Measurements from ENCODE around the gene RTF2. TPM values are rescaled to one million over a fixed set of nuclear protein-coding genes. Genes with fewer than 3 reads are reported as not detected.

Gene RTF2
- total and polyA plus RNA-seq, 2 of the 13 experiments (the other 11 are each of a cell fraction or from before 2014, with no cell fraction given) = 81.8 to 142 TPM

DNA sequence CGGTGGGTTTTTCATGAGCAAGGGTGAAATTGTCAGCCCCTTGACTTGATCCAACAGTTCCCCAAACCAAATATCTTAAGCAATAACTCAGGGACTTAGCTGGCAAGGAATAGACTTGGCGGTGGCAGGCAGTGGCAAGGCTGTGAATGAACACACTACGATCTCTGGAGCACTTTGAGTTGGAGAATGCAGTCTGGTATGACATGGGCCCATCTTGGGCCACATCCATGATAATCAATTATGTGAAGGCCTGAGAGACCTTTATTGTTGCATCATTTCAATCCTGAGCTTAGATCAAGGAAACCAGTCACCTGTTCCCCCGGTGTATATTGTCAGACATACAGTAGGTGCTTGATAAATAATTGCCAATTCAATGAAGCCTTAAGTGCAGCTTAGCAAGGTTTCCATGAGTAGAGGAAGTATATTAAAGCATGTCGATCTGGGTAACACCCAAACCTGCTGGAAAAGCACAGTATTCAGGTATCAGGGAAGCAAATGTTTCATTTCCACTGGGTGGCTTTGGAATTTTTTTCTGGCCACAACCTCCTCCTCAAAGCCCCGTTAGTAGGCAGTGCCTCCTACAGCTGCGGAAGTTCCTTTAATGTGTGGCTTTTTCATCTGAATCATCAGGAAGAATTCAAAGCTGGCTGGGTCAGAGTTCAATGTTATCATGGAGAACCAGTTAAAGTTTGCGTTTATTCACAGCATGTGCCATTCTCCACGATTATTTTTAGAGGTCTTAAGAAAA lies 46.2 kb upstream of the RTF2 start (continued):
- TF ChIP-seq, protein P1, sequence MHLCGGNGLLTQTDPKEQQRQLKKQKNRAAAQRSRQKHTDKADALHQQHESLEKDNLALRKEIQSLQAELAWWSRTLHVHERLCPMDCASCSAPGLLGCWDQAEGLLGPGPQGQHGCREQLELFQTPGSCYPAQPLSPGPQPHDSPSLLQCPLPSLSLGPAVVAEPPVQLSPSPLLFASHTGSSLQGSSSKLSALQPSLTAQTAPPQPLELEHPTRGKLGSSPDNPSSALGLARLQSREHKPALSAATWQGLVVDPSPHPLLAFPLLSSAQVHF (CRISPR knock-in tag; IDR thresholded peaks at IDR 0.05) = no peak
- peak; percentile 42; the same call in 1 of the 2 replicates for TF ChIP-seq NR2C2 (CRISPR knock-in tag; IDR thresholded peaks at IDR 0.05; ENCODE audit: borderline replicate concordance)
- TF ChIP-seq TCF12 (IDR thresholded peaks at IDR 0.05) = no peak
- no peak for TF ChIP-seq TCF12 (CRISPR knock-in tag; IDR thresholded peaks at IDR 0.05)
- peak in 1 of 2 experiments; percentile 71; a peak in 2 of 4 replicates for TF ChIP-seq NR2F1 (CRISPR knock-in tag; IDR thresholded peaks at IDR 0.05)
- no peak for TF ChIP-seq PCBP2 (optimal IDR thresholded peaks at IDR 0.05; ENCODE audit: low read depth, low read length, poor library complexity, severe bottlenecking)
- TF ChIP-seq, protein P2, sequence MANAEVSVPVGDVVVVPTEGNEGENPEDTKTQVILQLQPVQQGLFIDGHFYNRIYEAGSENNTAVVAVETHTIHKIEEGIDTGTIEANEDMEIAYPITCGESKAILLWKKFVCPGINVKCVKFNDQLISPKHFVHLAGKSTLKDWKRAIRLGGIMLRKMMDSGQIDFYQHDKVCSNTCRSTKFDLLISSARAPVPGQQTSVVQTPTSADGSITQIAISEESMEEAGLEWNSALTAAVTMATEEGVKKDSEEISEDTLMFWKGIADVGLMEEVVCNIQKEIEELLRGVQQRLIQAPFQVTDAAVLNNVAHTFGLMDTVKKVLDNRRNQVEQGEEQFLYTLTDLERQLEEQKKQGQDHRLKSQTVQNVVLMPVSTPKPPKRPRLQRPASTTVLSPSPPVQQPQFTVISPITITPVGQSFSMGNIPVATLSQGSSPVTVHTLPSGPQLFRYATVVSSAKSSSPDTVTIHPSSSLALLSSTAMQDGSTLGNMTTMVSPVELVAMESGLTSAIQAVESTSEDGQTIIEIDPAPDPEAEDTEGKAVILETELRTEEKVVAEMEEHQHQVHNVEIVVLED (CRISPR knock-in tag; IDR thresholded peaks at IDR 0.05; ENCODE audit: borderline replicate concordance) = no peak
- no peak for TF ChIP-seq NFIB (CRISPR knock-in tag; IDR thresholded peaks at IDR 0.05; ENCODE audit: borderline replicate concordance)
- no peak for TF ChIP-seq ZC3H4 (CRISPR knock-in tag; IDR thresholded peaks at IDR 0.05; ENCODE audit: borderline replicate concordance)
- no peak for TF ChIP-seq SATB2 (CRISPR knock-in tag; IDR thresholded peaks at IDR 0.05)
- TF ChIP-seq ARNT (IDR thresholded peaks at IDR 0.05) = no peak
- no peak for TF ChIP-seq RFX3 (CRISPR knock-in tag; IDR thresholded peaks at IDR 0.05)
- no peak for TF ChIP-seq NFRKB (IDR thresholded peaks at IDR 0.05)
- TF ChIP-seq, protein P3, sequence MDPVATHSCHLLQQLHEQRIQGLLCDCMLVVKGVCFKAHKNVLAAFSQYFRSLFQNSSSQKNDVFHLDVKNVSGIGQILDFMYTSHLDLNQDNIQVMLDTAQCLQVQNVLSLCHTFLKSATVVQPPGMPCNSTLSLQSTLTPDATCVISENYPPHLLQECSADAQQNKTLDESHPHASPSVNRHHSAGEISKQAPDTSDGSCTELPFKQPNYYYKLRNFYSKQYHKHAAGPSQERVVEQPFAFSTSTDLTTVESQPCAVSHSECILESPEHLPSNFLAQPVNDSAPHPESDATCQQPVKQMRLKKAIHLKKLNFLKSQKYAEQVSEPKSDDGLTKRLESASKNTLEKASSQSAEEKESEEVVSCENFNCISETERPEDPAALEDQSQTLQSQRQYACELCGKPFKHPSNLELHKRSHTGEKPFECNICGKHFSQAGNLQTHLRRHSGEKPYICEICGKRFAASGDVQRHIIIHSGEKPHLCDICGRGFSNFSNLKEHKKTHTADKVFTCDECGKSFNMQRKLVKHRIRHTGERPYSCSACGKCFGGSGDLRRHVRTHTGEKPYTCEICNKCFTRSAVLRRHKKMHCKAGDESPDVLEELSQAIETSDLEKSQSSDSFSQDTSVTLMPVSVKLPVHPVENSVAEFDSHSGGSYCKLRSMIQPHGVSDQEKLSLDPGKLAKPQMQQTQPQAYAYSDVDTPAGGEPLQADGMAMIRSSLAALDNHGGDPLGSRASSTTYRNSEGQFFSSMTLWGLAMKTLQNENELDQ (CRISPR knock-in tag; IDR thresholded peaks at IDR 0.05; ENCODE audit: borderline replicate concordance) = no peak
- no peak for TF ChIP-seq ZSCAN25 (CRISPR knock-in tag; IDR thresholded peaks at IDR 0.05)
- TF ChIP-seq ZNF496 (CRISPR knock-in tag; IDR thresholded peaks at IDR 0.05; ENCODE audit: insufficient replicate concordance) = no peak
- no peak for TF ChIP-seq ZNF543 (CRISPR knock-in tag; IDR thresholded peaks at IDR 0.05)
- TF ChIP-seq PCBP1 (IDR thresholded peaks at IDR 0.05; ENCODE audit: borderline replicate concordance, low read depth, low read length) = no peak
- TF ChIP-seq ZNF792 (CRISPR knock-in tag; IDR thresholded peaks at IDR 0.05) = no peak
- TF ChIP-seq, protein P4, sequence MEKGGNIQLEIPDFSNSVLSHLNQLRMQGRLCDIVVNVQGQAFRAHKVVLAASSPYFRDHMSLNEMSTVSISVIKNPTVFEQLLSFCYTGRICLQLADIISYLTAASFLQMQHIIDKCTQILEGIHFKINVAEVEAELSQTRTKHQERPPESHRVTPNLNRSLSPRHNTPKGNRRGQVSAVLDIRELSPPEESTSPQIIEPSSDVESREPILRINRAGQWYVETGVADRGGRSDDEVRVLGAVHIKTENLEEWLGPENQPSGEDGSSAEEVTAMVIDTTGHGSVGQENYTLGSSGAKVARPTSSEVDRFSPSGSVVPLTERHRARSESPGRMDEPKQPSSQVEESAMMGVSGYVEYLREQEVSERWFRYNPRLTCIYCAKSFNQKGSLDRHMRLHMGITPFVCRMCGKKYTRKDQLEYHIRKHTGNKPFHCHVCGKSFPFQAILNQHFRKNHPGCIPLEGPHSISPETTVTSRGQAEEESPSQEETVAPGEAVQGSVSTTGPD (CRISPR knock-in tag; IDR thresholded peaks at IDR 0.05) = no peak
- no peak for TF ChIP-seq ZBTB20 (CRISPR knock-in tag; IDR thresholded peaks at IDR 0.05; ENCODE audit: borderline replicate concordance, low read depth)
- TF ChIP-seq ZBTB1 (CRISPR knock-in tag; IDR thresholded peaks at IDR 0.05; ENCODE audit: borderline replicate concordance) = no peak
- TF ChIP-seq ZNF382 (CRISPR knock-in tag; IDR thresholded peaks at IDR 0.05; ENCODE audit: borderline replicate concordance) = no peak
- no peak for TF ChIP-seq MYC (CRISPR knock-in tag; IDR thresholded peaks at IDR 0.05; ENCODE audit: borderline replicate concordance)
- TF ChIP-seq PAWR (CRISPR knock-in tag; IDR thresholded peaks at IDR 0.05; ENCODE audit: borderline replicate concordance) = no peak
